Esophagus muscularis mucosa (tissue), 3 donors: ENCODE measurements around the gene COLEC12.

Source experiments
- POLR2A ChIP-seq: fragments of 450-650 bp; IDR thresholded peaks from one replicate; pipeline ENCODE4 v1.6.1; 2017; ENCODE audit warnings: antibody characterized with exemption, moderate library complexity, mild to moderate bottlenecking, low read depth
- POLR2AphosphoS5 ChIP-seq, 2 donors: sonication (generic); formaldehyde crosslinking; IDR thresholded peaks; one replicate each; pipeline ENCODE4 v1.6.1; 2017; ENCODE audit warnings: antibody characterized with exemption in 2 of 2
- TF ChIP-seq, protein P1 (sequence below), 3 experiments: fragments of 200-600 bp in 2 of 3; fragments of 450-650 bp in 1 of 3; sonication (generic) in 2 of 3; IDR thresholded peaks; one replicate each; pipeline ENCODE4 v1.5.1; 2017 to 2019; ENCODE audit warnings: antibody characterized with exemption in 3 of 3, mild to moderate bottlenecking in 2 of 3, moderate library complexity in 1 of 3

GRCh38 chr18:361100-361732, 139.3 kb downstream of the COLEC12 start:
- TF ChIP-seq, protein P1, sequence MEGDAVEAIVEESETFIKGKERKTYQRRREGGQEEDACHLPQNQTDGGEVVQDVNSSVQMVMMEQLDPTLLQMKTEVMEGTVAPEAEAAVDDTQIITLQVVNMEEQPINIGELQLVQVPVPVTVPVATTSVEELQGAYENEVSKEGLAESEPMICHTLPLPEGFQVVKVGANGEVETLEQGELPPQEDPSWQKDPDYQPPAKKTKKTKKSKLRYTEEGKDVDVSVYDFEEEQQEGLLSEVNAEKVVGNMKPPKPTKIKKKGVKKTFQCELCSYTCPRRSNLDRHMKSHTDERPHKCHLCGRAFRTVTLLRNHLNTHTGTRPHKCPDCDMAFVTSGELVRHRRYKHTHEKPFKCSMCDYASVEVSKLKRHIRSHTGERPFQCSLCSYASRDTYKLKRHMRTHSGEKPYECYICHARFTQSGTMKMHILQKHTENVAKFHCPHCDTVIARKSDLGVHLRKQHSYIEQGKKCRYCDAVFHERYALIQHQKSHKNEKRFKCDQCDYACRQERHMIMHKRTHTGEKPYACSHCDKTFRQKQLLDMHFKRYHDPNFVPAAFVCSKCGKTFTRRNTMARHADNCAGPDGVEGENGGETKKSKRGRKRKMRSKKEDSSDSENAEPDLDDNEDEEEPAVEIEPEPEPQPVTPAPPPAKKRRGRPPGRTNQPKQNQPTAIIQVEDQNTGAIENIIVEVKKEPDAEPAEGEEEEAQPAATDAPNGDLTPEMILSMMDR (IDR thresholded peaks at IDR 0.05): no peak
- TF ChIP-seq POLR2AphosphoS5 (IDR thresholded peaks at IDR 0.05) (no peak), POLR2A (no peak)
